ENCODE results near the gene DDX43. TPM values are rescaled to one million over a fixed set of nuclear protein-coding genes. Genes with fewer than 3 reads are reported as not detected.

Gene DDX43
- total and polyA plus RNA-seq, 2 of the 4 experiments (the other 2 are of a cell fraction) = 0.07 TPM; not detected in 1

- POLR2A ChIA-PET (ENCODE audit: unreplicated experiment) = no interaction called here
- Histone ChIP-seq H3K4ac (ENCODE audit: low read depth, low read length) (no peak overlapping the region), H3K36me3 (ENCODE audit: control insufficient read depth, insufficient read depth, low read length) (peaks cover 9% of the 10 kb centered on the region), H2AK9ac (replicated peaks; ENCODE audit: low read depth, low read length, poor library complexity) (no peak overlapping the region), H4K91ac (ENCODE audit: insufficient read depth, low read depth, low read length) (no peak overlapping the region), H2BK15ac (ENCODE audit: low read depth, low read length) (no peak overlapping the region), H3K9ac (ENCODE audit: low read depth, low read length) (no peak overlapping the region), H2BK20ac (ENCODE audit: low read depth, low read length) (no peak overlapping the region), H2AFZ (replicated peaks; ENCODE audit: low read length, poor library complexity) (no peak overlapping the region), H3K4me2 (ENCODE audit: low read depth, low read length) (no peak overlapping the region), H3K18ac (ENCODE audit: low read depth, low read length) (no peak overlapping the region), H3K9me1 (ENCODE audit: insufficient read depth, low read length) (no peaks in the 10 kb centered on the region), H4K20me1 (ENCODE audit: insufficient read depth, low read length) (no peaks in the 10 kb centered on the region), H2BK5ac (ENCODE audit: low read depth, low read length, poor library complexity, severe bottlenecking) (no peak overlapping the region), H2AK5ac (ENCODE audit: low read depth, low read length) (no peak overlapping the region), H3K27me3 (ENCODE audit: control insufficient read depth, insufficient read depth, low read length) (no peaks in the 10 kb centered on the region), H3K27ac (ENCODE audit: insufficient read depth, low read length) (no peak overlapping the region), H3K14ac (replicated peaks; ENCODE audit: low read depth, low read length) (no peak overlapping the region), H3K4me3 (ENCODE audit: insufficient read depth, low read depth, low read length) (no peak overlapping the region), H3K4me1 (ENCODE audit: control insufficient read depth, insufficient read depth, low read length) (peaks cover 3% of the 10 kb centered on the region; the same call in 1 of the 2 replicates), H3K9me3 (ENCODE audit: control insufficient read depth, insufficient read depth, low read length) (no peaks in the 10 kb centered on the region), H3K56ac (ENCODE audit: extremely low read depth, insufficient read depth, low read length) (no peak overlapping the region), H3K23ac (ENCODE audit: low read depth, low read length) (no peak overlapping the region), H4K5ac (ENCODE audit: low read depth, low read length) (no peak overlapping the region), H4K8ac (ENCODE audit: low read depth in 2 of 2, low read length in 2 of 2) (no peak overlapping the region), H2BK120ac (ENCODE audit: low read depth, low read length) (no peak overlapping the region), H3K79me1 (ENCODE audit: low read depth in 1 of 2, low read length in 2 of 2) (no peaks in the 10 kb centered on the region; a peak in 1 of 4 replicates)
- dilution Hi-C loops (cut with HindIII; ENCODE audit: low sequenced_read_pairs, unreplicated experiment) = no loop called here
- TF ChIP-seq MXI1 (IDR thresholded peaks at IDR 0.05; ENCODE audit: borderline replicate concordance, low read depth, low read length) = no peak
- no peak for TF ChIP-seq CHD1 (IDR thresholded peaks at IDR 0.05; ENCODE audit: low read depth, low read length)
- no peak for TF ChIP-seq RFX5 (IDR thresholded peaks at IDR 0.05; ENCODE audit: low read depth, low read length)
- TF ChIP-seq CTCF (conservative IDR thresholded peaks at IDR 0.05; ENCODE audit: low read depth, low read length) = no peak
- TF ChIP-seq RAD21 (IDR thresholded peaks at IDR 0.05; ENCODE audit: low read length) = no peak
- TF ChIP-seq SMC3 (IDR thresholded peaks at IDR 0.05; ENCODE audit: low read depth, low read length) = no peak
- no peak for TF ChIP-seq USF2 (IDR thresholded peaks at IDR 0.05; ENCODE audit: low read depth, low read length)
- TF ChIP-seq NFE2L2 (IDR thresholded peaks at IDR 0.05; ENCODE audit: low read depth, low read length) = no peak
- TF ChIP-seq FOS (IDR thresholded peaks at IDR 0.05; ENCODE audit: low read depth, low read length) = no peak
- TF ChIP-seq MAFK (IDR thresholded peaks at IDR 0.05; ENCODE audit: low read depth, low read length) = no peak
- TF ChIP-seq ELK1 (IDR thresholded peaks at IDR 0.05; ENCODE audit: borderline replicate concordance, low read depth, low read length) = no peak
- no peak for TF ChIP-seq RCOR1 (IDR thresholded peaks at IDR 0.05; ENCODE audit: insufficient replicate concordance, low read length)
- TF ChIP-seq POLR2A (IDR thresholded peaks at IDR 0.05; ENCODE audit: low read depth, low read length) = no peak
- no peak for TF ChIP-seq CEBPB (IDR thresholded peaks at IDR 0.05; ENCODE audit: low read depth, low read length)
- DNase-seq = no peak
- no CpG with 5 or more reads among the region's 2 CpGs for WGBS, 2 experiments (ENCODE audit: extremely low coverage in 2 of 2, insufficient read length in 1 of 2)
- CTCF ChIA-PET = interaction anchor here (0.6 kb wide), 1 partner anchor 31 kb away, joined by 3 read pairs; the partner anchor contains the start of gene CGAS
- intact Hi-C loops (cut with micrococcal nuclease) = no loop called here
- ATAC-seq (ENCODE audit: low read depth) = no peak
- BruUV-seq (replicated peaks) = no TSS peak
- in situ Hi-C loops (cut with MboI; ENCODE audit: low sequenced_read_pairs) = no loop called here
Measured at GRCh38 chr6:73421534-73421933, 26.9 kb downstream of the DDX43 start.

Measured in IMR-90 (cell line).